H1 (cell line): ENCODE results near the gene PAWR.

ENCODE experiments used
- ATF2 ChIP-seq: IDR thresholded peaks from 2 replicates; pipeline ENCODE4 v1.6.1; 2012; ENCODE audit warnings: low read length, inconsistent platforms
- BRCA1 ChIP-seq: IDR thresholded peaks from 2 replicates; pipeline ENCODE4 v1.6.1; 2012; ENCODE audit warnings: low read depth, low read length, improper control_type of control experiment
- CHD2 ChIP-seq: IDR thresholded peaks from 2 replicates; pipeline ENCODE4 v1.6.1; 2012; ENCODE audit warnings: low read length, improper control_type of control experiment
- EGR1 ChIP-seq: IDR thresholded peaks from 2 replicates; pipeline ENCODE4 v1.6.1; 2011; ENCODE audit warnings: low read depth, low read length, borderline replicate concordance
- FOSL1 ChIP-seq: IDR thresholded peaks from 2 replicates; pipeline ENCODE4 v1.6.1; 2011; ENCODE audit warnings: mild to moderate bottlenecking, low read depth, low read length, moderate library complexity; ENCODE audit not compliant: insufficient read depth
- GABPA ChIP-seq: IDR thresholded peaks from 2 replicates; pipeline ENCODE4 v1.6.1; 2011; ENCODE audit warnings: mild to moderate bottlenecking, low read length, moderate library complexity, borderline replicate concordance; ENCODE audit not compliant: insufficient read depth
- MAFK ChIP-seq: IDR thresholded peaks from 2 replicates; pipeline ENCODE4 v1.6.1; 2012; ENCODE audit warnings: low read depth, mild to moderate bottlenecking, improper control_type of control experiment, low read length
- POLR2A ChIP-seq, 2 experiments: IDR thresholded peaks; 1 replicate in 1 of 2; 2 replicates in 1 of 2; pipeline ENCODE4 v1.6.1; 2011; ENCODE audit warnings: low read depth in 2 of 2, low read length in 2 of 2, mild to moderate bottlenecking in 2 of 2; ENCODE audit errors: control extremely low read depth in 1 of 2
- POLR2AphosphoS5 ChIP-seq: IDR thresholded peaks from 2 replicates; pipeline ENCODE4 v1.6.1; 2011; ENCODE audit warnings: low read depth, low read length
- POU5F1 ChIP-seq: IDR thresholded peaks from 2 replicates; pipeline ENCODE4 v1.6.1; 2011; ENCODE audit warnings: low read depth, mild to moderate bottlenecking, low read length, moderate library complexity
- RAD21 ChIP-seq, 2 experiments: IDR thresholded peaks in 1 of 2; conservative IDR thresholded peaks in 1 of 2; 2 replicates each; pipeline ENCODE4 v1.6.1; 2011; ENCODE audit warnings: low read depth in 2 of 2, low read length in 2 of 2, improper control_type of control experiment in 1 of 2, inconsistent platforms in 1 of 2, mild to moderate bottlenecking in 1 of 2, moderate library complexity in 1 of 2
- SRF ChIP-seq: IDR thresholded peaks from 2 replicates; pipeline ENCODE4 v1.6.1; 2011; ENCODE audit warnings: mild to moderate bottlenecking, low read depth, low read length, moderate library complexity
- TAF1 ChIP-seq: IDR thresholded peaks from 2 replicates; pipeline ENCODE4 v1.6.1; 2011; ENCODE audit warnings: mild to moderate bottlenecking, low read depth, low read length
- TF ChIP-seq, protein P1 (sequence below), 3 experiments: IDR thresholded peaks; 1 replicate in 2 of 3; 2 replicates in 1 of 3; pipeline versions ENCODE4 v1.5.1 to v1.6.1; 2011; ENCODE audit warnings: low read length in 3 of 3, mild to moderate bottlenecking in 3 of 3, inconsistent platforms in 2 of 3, low read depth in 1 of 3, moderate library complexity in 1 of 3; ENCODE audit not compliant: insufficient read depth in 1 of 3; ENCODE audit errors: control extremely low read depth in 1 of 3

- TF ChIP-seq ATF2 (no peak), POU5F1 (no peak), EGR1 (no peak), TAF1 (no peak), BRCA1 (no peak), RAD21 (IDR thresholded peaks at IDR 0.05 in 1 of 2, conservative IDR thresholded peaks at IDR 0.05 in 1 of 2; ENCODE audit: low read depth in 2 of 2, low read length in 2 of 2) (no peak), SRF (no peak), POLR2A (IDR thresholded peaks at IDR 0.05; ENCODE audit: control extremely low read depth in 1 of 2, low read depth in 2 of 2, low read length in 2 of 2) (no peak), POLR2AphosphoS5 (no peak), FOSL1 (no peak), MAFK (no peak), GABPA (no peak), CHD2 (no peak)
- TF ChIP-seq, protein P1, sequence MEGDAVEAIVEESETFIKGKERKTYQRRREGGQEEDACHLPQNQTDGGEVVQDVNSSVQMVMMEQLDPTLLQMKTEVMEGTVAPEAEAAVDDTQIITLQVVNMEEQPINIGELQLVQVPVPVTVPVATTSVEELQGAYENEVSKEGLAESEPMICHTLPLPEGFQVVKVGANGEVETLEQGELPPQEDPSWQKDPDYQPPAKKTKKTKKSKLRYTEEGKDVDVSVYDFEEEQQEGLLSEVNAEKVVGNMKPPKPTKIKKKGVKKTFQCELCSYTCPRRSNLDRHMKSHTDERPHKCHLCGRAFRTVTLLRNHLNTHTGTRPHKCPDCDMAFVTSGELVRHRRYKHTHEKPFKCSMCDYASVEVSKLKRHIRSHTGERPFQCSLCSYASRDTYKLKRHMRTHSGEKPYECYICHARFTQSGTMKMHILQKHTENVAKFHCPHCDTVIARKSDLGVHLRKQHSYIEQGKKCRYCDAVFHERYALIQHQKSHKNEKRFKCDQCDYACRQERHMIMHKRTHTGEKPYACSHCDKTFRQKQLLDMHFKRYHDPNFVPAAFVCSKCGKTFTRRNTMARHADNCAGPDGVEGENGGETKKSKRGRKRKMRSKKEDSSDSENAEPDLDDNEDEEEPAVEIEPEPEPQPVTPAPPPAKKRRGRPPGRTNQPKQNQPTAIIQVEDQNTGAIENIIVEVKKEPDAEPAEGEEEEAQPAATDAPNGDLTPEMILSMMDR (IDR thresholded peaks at IDR 0.05; ENCODE audit: control extremely low read depth in 1 of 3, insufficient read depth in 1 of 3, low read depth in 1 of 3, low read length in 3 of 3) = no peak
Observed at GRCh38 chr12:79644274-79645234, 46.2 kb downstream of the PAWR start.
